ENCODE results near the gene VAT1L.

VAT1L gene

DNA sequence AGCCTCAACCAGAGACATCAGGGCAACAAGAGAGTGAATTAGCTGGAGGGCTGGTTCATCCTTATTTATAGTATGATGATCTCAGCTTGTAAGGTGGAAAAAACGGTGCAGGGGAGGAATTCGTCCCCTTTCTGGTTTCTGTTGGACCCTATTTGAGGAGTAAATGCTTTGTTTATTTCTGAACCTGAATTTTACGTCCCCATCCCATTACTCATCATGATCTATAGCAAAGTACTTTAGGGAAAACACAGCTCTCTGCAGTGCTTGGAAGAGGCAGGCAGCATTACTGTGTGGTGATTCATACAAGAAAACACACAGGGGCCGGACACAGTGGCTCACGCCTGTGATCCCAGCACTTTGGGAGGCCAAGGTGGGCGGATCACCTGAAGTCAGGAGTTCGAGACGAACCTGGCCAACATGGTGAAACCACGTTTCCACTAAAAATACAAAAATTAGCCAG is 8.0 kb upstream of the VAT1L start:
- H3K4me3 ChIP-seq (ENCODE audit: low read depth, low read length), result no peak overlapping the region
- TF ChIP-seq, protein P1, sequence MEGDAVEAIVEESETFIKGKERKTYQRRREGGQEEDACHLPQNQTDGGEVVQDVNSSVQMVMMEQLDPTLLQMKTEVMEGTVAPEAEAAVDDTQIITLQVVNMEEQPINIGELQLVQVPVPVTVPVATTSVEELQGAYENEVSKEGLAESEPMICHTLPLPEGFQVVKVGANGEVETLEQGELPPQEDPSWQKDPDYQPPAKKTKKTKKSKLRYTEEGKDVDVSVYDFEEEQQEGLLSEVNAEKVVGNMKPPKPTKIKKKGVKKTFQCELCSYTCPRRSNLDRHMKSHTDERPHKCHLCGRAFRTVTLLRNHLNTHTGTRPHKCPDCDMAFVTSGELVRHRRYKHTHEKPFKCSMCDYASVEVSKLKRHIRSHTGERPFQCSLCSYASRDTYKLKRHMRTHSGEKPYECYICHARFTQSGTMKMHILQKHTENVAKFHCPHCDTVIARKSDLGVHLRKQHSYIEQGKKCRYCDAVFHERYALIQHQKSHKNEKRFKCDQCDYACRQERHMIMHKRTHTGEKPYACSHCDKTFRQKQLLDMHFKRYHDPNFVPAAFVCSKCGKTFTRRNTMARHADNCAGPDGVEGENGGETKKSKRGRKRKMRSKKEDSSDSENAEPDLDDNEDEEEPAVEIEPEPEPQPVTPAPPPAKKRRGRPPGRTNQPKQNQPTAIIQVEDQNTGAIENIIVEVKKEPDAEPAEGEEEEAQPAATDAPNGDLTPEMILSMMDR (conservative IDR thresholded peaks at IDR 0.05; ENCODE audit: low read depth, low read length), result no peak
- DNase-seq (ENCODE audit: low read depth), result peak; percentile 93

DNA sequence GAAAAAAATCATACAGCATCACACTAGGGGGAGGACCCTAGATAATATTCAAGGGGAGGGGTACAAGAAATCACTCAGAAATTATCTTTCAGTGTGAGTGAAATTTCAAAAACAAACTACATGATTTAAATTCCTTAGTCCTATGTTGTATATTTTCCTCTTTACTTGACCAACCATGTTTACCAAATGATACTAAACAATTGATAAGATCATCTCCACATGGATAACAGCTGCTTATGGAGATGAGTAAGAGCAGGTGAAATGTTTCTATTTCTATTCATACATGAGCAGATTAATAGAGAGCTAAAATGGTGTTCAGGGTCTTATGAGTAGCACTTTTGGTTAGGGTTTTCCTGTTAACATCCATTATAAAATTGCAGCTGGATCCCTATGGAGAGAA is 7.3 kb upstream of the VAT1L start:
- no peak overlapping the region for H3K4me3 ChIP-seq (ENCODE audit: low read depth, low read length)
- TF ChIP-seq, protein P1 (conservative IDR thresholded peaks at IDR 0.05; ENCODE audit: low read depth, low read length), result no peak
- DNase-seq (ENCODE audit: low read depth), result no peak

DNA sequence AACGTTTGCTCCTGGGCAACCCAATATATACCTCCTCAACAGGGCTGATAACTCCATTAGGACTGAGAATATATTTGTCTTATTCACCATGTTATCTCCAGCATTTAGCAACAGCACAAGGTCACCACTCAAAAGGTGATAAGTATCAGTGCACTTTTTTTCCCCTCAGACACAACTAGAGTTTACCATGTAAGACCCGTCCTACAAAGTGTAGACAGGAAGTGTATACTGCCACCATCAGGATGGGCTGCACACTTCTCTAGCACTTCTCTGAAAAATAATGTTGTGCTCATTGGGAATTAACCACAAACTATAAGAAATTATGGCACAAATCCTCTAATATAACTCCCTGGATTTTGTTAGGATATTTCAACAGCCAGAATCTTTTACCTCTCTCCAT is 5.7 kb upstream of the VAT1L start:
- DNase-seq (ENCODE audit: low read depth), result peak; percentile 64
- TF ChIP-seq, protein P1 (conservative IDR thresholded peaks at IDR 0.05; ENCODE audit: low read depth, low read length), result peak; percentile 69
- H3K4me3 ChIP-seq (ENCODE audit: low read depth, low read length), result no peak overlapping the region

DNA sequence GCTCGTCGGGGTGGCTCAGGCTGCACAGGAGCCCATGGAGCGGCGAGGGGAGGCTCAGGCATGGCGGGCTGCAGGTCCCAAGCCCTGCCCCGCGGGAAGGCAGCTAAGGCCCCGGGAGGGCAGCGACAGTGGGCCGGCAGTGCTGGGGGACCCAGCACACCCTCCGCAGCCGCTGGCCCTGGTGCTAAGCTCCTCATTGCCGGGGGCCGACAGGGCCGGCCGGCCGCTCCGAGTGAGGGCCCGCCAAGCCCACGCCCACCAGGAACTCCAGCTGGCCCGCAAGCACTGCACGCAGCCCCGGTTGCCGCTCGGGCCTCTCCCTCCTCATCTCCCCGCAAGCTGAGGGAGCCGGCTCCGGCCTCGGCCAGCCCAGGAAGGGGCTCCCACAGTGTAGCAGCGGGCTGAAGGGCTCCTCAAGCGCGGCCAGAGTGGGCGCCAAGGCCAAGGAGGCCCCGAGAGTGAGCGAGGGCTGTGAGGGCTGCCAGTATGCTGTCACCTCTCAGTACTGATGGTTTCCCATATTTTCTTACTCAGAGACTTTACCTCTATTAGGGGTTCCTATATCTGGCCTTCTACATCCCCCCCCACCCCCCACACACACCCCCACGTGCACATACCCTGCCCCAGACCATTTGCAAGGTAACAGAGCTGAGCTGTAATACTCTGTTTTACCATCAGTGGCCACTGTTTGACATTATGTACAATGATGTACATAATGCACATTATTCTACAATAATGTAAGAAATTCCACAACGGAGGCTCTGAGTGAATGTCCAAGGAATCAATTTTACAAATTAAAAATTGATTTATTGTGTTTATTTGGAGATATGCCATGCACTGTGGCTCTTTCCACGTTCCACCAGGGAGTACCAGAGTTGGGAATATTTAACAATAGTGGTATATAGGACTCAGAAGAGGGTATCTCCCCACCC is 3.7 kb upstream of the VAT1L start:
- peak; percentile 44 for DNase-seq (ENCODE audit: low read depth)
- TF ChIP-seq, protein P1 (conservative IDR thresholded peaks at IDR 0.05; ENCODE audit: low read depth, low read length), result no peak
- no peak overlapping the region for H3K4me3 ChIP-seq (ENCODE audit: low read depth, low read length)

DNA sequence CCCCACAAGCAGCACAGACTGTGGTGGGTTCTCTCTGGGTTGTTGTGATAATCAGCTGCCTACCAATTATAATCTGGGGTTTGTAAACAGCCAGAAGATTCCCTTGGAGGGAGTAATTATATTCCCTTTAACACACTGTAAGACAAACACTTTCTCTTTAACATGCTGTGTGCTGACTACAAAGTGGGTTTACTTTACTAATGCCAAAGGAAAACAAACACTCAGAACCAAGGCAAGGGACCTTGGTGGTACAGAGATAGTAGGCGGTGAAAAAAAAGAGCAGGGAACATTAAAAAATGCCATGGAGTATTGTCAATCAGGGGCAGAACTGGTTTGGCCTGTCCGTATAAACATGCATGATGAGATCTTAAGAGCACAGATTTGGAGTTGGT is 3.0 kb upstream of the VAT1L start:
- no peak for DNase-seq (ENCODE audit: low read depth)
- no peak overlapping the region for H3K4me3 ChIP-seq (ENCODE audit: low read depth, low read length)
- TF ChIP-seq, protein P1 (conservative IDR thresholded peaks at IDR 0.05; ENCODE audit: low read depth, low read length), result no peak

DNA sequence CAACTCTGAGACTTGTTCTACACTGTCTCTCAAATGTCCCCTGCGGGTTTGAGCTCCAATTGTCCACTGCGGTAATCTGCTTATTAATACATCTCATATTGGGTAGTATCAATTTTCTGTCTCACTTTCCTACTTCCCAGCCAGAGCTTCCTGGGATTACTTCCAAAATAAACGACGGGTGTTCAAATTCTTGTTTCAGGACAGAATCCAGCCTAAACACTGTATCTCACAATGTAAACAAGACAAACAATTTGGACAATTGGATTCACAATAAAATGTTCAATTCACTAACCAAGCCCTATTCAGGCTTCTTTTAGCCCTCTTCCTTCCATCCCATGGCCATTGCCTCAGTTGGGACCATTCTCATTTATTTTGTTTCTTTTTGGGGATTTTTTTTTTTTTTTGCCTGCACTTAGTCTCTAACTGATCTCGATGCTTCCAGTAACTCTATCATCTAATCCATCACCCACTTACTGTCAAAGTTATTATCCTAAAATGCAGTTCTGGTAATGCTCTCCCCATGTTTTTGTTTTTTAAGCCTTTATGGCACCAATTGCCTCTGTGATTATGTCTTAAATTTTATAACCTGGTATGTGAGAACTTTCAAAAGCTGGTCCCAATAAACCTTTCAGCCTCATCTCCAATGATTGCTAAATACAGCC is 2.0 kb upstream of the VAT1L start:
- H3K4me3 ChIP-seq (ENCODE audit: low read depth, low read length), result no peak overlapping the region
- TF ChIP-seq, protein P1 (conservative IDR thresholded peaks at IDR 0.05; ENCODE audit: low read depth, low read length), result no peak
- DNase-seq (ENCODE audit: low read depth), result no peak

Measured in choroid plexus epithelial cell (primary cell).